ENCODE measurements around the gene FIGN. TPM values are rescaled to one million over a fixed set of nuclear protein-coding genes. Genes with fewer than 3 reads are reported as not detected.

FIGN gene
- total and polyA plus RNA-seq, 2 of the 4 experiments (the other 2 are of a cell fraction), result 0.77 to 0.90 TPM

- TF ChIP-seq MAFK (IDR thresholded peaks at IDR 0.05; ENCODE audit: low read depth, low read length), result no peak
- no peak for TF ChIP-seq RCOR1 (IDR thresholded peaks at IDR 0.05; ENCODE audit: insufficient replicate concordance, low read length)
- TF ChIP-seq RFX5 (IDR thresholded peaks at IDR 0.05; ENCODE audit: low read depth, low read length), result no peak
- TF ChIP-seq CEBPB (IDR thresholded peaks at IDR 0.05; ENCODE audit: low read depth, low read length), result peak; percentile 3; the same call in 1 of the 2 replicates
- no peak for TF ChIP-seq BHLHE40 (IDR thresholded peaks at IDR 0.05; ENCODE audit: low read depth, low read length)
- no peak for TF ChIP-seq ELK1 (IDR thresholded peaks at IDR 0.05; ENCODE audit: borderline replicate concordance, low read depth, low read length)
- no peak for TF ChIP-seq CTCF (conservative IDR thresholded peaks at IDR 0.05; ENCODE audit: low read depth, low read length)
- no peak for TF ChIP-seq POLR2A (IDR thresholded peaks at IDR 0.05; ENCODE audit: low read depth, low read length)
- TF ChIP-seq SMC3 (IDR thresholded peaks at IDR 0.05; ENCODE audit: low read depth, low read length), result no peak
- H3K27ac ChIP-seq (ENCODE audit: insufficient read depth, low read length), result no peak overlapping the region; the same call in 1 of the 2 replicates
- dilution Hi-C loops (cut with HindIII; ENCODE audit: low sequenced_read_pairs, unreplicated experiment) (no loop called here), intact Hi-C loops (cut with micrococcal nuclease) (loop anchor here (5.0 kb wide), 2 partner anchors 132 to 258 kb away; partner anchors contain the start of gene FIGN), in situ Hi-C loops (cut with MboI; ENCODE audit: low sequenced_read_pairs) (no loop called here)
- peak overlapping the region; percentile 58; the same call in 1 of the 2 replicates for H2BK20ac ChIP-seq (ENCODE audit: low read depth, low read length)
- H2AK9ac ChIP-seq (replicated peaks; ENCODE audit: low read depth, low read length, poor library complexity), result no peak overlapping the region
- no peak overlapping the region; the same call in 2 of the 3 replicates for H2BK15ac ChIP-seq (ENCODE audit: low read depth, low read length)
- H4K5ac ChIP-seq (ENCODE audit: low read depth, low read length), result no peak overlapping the region
- no CpG with 5 or more reads among the region's 4 CpGs for WGBS, 2 experiments (ENCODE audit: extremely low coverage in 2 of 2, insufficient read length in 1 of 2)
- no peak overlapping the region for H3K56ac ChIP-seq (ENCODE audit: extremely low read depth, insufficient read depth, low read length)
- H3K27me3 ChIP-seq (ENCODE audit: control insufficient read depth, insufficient read depth, low read length), result no peaks in the 10 kb centered on the region
- DNase-seq (peak; percentile 79), ATAC-seq (ENCODE audit: low read depth) (peak; percentile 87)
- peak overlapping the region; percentile 71 for H3K4me2 ChIP-seq (ENCODE audit: low read depth, low read length)
- peaks cover 3% of the 10 kb centered on the region for H3K4me1 ChIP-seq (ENCODE audit: control insufficient read depth, insufficient read depth, low read length)
- CTCF ChIA-PET, result no interaction called here
- H4K8ac ChIP-seq (ENCODE audit: low read depth in 2 of 2, low read length in 2 of 2), result peak overlapping the region in 1 of 2 experiments; percentile 31; a peak in 1 of 4 replicates
- no peaks in the 10 kb centered on the region for H3K9me3 ChIP-seq (ENCODE audit: control insufficient read depth, insufficient read depth, low read length)
- peak overlapping the region; percentile 28; the same call in 1 of the 2 replicates for H3K18ac ChIP-seq (ENCODE audit: low read depth, low read length)
- peaks cover 8% of the 10 kb centered on the region; the same call in 1 of the 2 replicates for H3K9me1 ChIP-seq (ENCODE audit: insufficient read depth, low read length)
- 0 out of 2 replicates have a peak overlapping the region, but pooled peaks have one; percentile 29 for H3K23ac ChIP-seq (ENCODE audit: low read depth, low read length)
- H3K79me1 ChIP-seq (ENCODE audit: low read depth in 1 of 2, low read length in 2 of 2), result no peaks in the 10 kb centered on the region
- H2BK120ac ChIP-seq (ENCODE audit: low read depth, low read length), result peak overlapping the region; percentile 66; the same call in 1 of the 2 replicates
- no peak overlapping the region for H2AK5ac ChIP-seq (ENCODE audit: low read depth, low read length)
- H3K4ac ChIP-seq (ENCODE audit: low read depth, low read length), result peak overlapping the region; percentile 41; the same call in 1 of the 2 replicates
- BruUV-seq (replicated peaks), result no TSS peak
- no peak overlapping the region for H2BK5ac ChIP-seq (ENCODE audit: low read depth, low read length, poor library complexity, severe bottlenecking)
- POLR2A ChIA-PET (ENCODE audit: unreplicated experiment), result no interaction called here
- H3K9ac ChIP-seq (ENCODE audit: low read depth, low read length), result no peak overlapping the region
- H3K36me3 ChIP-seq (ENCODE audit: control insufficient read depth, insufficient read depth, low read length), result peaks cover under 1% of the 10 kb centered on the region; the same call in 1 of the 2 replicates
- no peak overlapping the region for H4K91ac ChIP-seq (ENCODE audit: insufficient read depth, low read depth, low read length)
- H4K20me1 ChIP-seq (ENCODE audit: insufficient read depth, low read length), result no peaks in the 10 kb centered on the region; the same call in 1 of the 2 replicates
- no peak overlapping the region for H2AFZ ChIP-seq (replicated peaks; ENCODE audit: low read length, poor library complexity)
- H3K4me3 ChIP-seq (ENCODE audit: insufficient read depth, low read depth, low read length), result no peak overlapping the region
- H3K14ac ChIP-seq (replicated peaks; ENCODE audit: low read depth, low read length), result no peak overlapping the region
These were observed 130.8 kb downstream of the FIGN start for GRCh38 chr2:163604941-163605555.

Measured in IMR-90 (cell line).